Muscle of arm (tissue), 14 donors: ENCODE results near the gene TMEM185B. TPM values are rescaled to one million over a fixed set of nuclear protein-coding genes. Genes with fewer than 3 reads are reported as not detected.
"Not testable (repeated sequence)": the region's sequence is repeated elsewhere in the genome, so short reads cannot be mapped to it uniquely, and the experiment has no call there.

Experiments used
- DNase-seq: peaks from one replicate; pipeline ENCODE4 v3.0.0-alpha.2; 2013
- long read RNA-seq, 11 donors: transcript quantifications; one replicate each; lab custom pipeline, GENCODE V29; 2026
- polyA plus RNA-seq, 12 donors: library from polyadenylated mRNA; unstranded; fragments of 120-200 nt; gene quantifications; one replicate each; pipeline ENCODE4 v1.2.1, GENCODE V29; 2013; ENCODE audit not compliant: insufficient read length in 12 of 12

The TMEM185B gene
- polyA plus RNA-seq, result 10 to 100 TPM in 11 of 12 donors, not detected in 1; 12.6 to 19.0 (median 15.0) TPM
- long read RNA-seq, donor 1, transcript TMEM185B-201 (1 exons, 2,131 nt), result major isoform, 23 of 23 reads
- long read RNA-seq, donor 1, partial matches to known transcripts, result 0 of 23 reads
- long read RNA-seq, donor 1, other reads (novel, unspliced or antisense), result 0 of 23 reads
- long read RNA-seq, donor 2, transcript TMEM185B-201 (1 exons, 2,131 nt), result major isoform, 16 of 16 reads
- long read RNA-seq, donor 2, partial matches to known transcripts, result 0 of 16 reads
- long read RNA-seq, donor 2, other reads (novel, unspliced or antisense), result 0 of 16 reads
- long read RNA-seq, donor 3, transcript TMEM185B-201 (1 exons, 2,131 nt), result major isoform, 11 of 11 reads
- long read RNA-seq, donor 3, partial matches to known transcripts, result 0 of 11 reads
- long read RNA-seq, donor 3, other reads (novel, unspliced or antisense), result 0 of 11 reads
- long read RNA-seq, donor 4, partial matches to known transcripts, result 0 of 4 reads
- long read RNA-seq, donor 4, other reads (novel, unspliced or antisense), result 0 of 4 reads
- long read RNA-seq, donor 5, transcript TMEM185B-201 (1 exons, 2,131 nt), result major isoform, 18 of 18 reads
- long read RNA-seq, donor 5, partial matches to known transcripts, result 0 of 18 reads
- long read RNA-seq, donor 5, other reads (novel, unspliced or antisense), result 0 of 18 reads
- long read RNA-seq, donor 6, transcript TMEM185B-201 (1 exons, 2,131 nt), result major isoform, 6 of 6 reads
- long read RNA-seq, donor 6, partial matches to known transcripts, result 0 of 6 reads
- long read RNA-seq, donor 6, other reads (novel, unspliced or antisense), result 0 of 6 reads
- long read RNA-seq, donor 7, transcript TMEM185B-201 (1 exons, 2,131 nt), result major isoform, 9 of 9 reads
- long read RNA-seq, donor 7, partial matches to known transcripts, result 0 of 9 reads
- long read RNA-seq, donor 7, other reads (novel, unspliced or antisense), result 0 of 9 reads
- long read RNA-seq, donor 8, transcript TMEM185B-201 (1 exons, 2,131 nt), result major isoform, 26 of 26 reads
- long read RNA-seq, donor 8, partial matches to known transcripts, result 0 of 26 reads
- long read RNA-seq, donor 8, other reads (novel, unspliced or antisense), result 0 of 26 reads
- long read RNA-seq, donor 9, transcript TMEM185B-201 (1 exons, 2,131 nt), result major isoform, 11 of 11 reads
- long read RNA-seq, donor 9, partial matches to known transcripts, result 0 of 11 reads
- long read RNA-seq, donor 9, other reads (novel, unspliced or antisense), result 0 of 11 reads
- long read RNA-seq, donor 10, transcript TMEM185B-201 (1 exons, 2,131 nt), result major isoform, 17 of 17 reads
- long read RNA-seq, donor 10, partial matches to known transcripts, result 0 of 17 reads
- long read RNA-seq, donor 10, other reads (novel, unspliced or antisense), result 0 of 17 reads
- long read RNA-seq, donor 11, transcript TMEM185B-201 (1 exons, 2,131 nt), result major isoform, 14 of 14 reads
- long read RNA-seq, donor 11, partial matches to known transcripts, result 0 of 14 reads
- long read RNA-seq, donor 11, other reads (novel, unspliced or antisense), result 0 of 14 reads

DNA sequence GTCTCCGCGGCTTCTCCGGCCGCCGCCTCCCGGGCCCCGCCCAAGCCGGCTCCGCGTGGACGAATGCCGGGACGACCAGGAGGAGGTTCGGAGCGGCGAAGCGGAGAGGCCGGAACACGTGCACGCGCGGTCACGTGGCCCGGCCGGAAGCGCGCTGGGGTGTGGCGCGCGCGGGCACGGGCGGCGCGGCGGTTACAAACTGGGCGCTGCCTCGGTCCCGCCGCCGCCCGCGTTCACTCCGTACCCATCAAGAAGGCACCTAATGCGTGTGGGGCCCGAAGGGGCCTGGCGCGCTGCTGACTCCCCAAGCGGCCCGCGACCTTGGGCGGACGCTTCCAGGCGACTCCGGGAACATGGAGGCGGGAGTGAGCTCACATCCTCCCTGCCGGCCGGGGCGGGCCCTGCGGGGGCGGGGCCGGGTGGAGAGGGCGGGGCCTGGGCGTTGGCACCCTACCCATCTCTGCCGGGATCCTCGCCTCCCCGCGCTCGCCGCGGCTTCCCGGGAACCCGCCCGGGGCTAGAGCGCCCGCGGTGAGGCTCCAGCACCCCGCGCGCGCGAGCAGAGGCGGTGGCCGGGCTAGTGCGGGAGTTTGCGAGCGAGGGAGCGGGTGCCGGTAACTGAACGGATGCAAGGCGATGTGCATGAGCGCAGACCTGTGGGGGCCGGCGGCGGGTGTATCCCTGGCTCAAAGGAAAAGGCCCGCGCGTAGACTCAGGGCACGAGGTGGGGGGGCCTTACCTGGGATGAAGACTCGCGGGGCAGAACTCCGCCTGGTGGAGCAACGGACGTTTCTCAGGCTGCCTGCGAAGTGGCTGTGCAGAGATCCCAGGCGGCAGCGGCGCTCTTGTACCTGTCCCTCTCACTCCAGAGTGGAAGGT lies at the start of gene TMEM185B:
TMEM185B (minus strand) TSS at position 367 of the 879 bp plus-strand sequence. CDS start 424 bp downstream, outside the sequence.
- DNase-seq, result peak; percentile 82

DNA sequence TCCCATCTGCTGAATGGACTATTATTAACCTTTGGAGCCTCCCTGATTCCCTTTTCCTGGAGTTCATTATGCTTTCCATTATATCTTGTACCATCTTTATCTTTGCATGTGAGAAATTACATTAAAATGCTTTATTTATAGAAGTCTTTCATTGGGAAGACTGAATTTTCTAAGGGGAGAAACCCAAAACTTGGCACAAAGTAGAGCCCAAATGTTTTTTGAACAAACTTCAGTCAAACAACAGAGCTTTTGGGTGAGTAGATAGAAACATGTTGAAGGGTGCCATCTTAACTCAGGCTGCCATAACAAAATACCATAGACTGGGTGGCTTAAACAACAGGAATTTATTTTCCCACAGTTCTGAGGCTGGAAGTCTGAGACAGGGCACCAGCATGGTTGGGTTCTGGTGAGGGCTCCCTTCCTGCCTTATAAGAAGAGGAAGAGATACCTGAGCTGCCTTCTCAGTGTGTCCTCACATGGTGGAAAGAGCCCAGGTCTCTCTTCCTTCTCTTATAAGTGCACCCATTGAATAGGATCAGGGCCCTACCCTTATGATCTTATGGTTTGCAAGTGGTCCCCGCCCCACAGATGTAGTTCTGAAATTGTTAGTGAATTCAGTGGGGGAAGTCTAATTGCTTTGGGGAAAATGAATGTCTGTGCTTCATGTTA lies 48.6 kb upstream of the TMEM185B start:
- DNase-seq, result no peak

DNA sequence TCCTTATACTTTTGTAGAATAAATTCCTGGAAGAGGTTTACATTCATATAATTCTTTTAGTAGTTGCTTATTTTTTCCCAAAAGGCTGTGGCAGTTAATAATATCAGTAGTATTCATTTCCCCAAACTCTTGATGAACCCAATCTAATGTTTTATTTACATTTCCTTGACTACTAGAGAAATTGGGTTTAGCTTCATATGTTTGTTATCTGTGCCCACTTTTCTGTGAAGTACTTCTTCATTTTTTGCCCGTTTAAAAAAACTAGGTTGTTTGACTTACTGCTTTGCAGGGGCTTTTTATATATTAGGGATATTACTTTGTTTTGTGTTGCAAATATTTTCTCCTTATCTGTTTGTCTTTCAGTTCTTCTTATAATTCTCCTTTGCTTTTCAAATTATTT lies 46.6 kb upstream of the TMEM185B start:
- no peak for DNase-seq

DNA sequence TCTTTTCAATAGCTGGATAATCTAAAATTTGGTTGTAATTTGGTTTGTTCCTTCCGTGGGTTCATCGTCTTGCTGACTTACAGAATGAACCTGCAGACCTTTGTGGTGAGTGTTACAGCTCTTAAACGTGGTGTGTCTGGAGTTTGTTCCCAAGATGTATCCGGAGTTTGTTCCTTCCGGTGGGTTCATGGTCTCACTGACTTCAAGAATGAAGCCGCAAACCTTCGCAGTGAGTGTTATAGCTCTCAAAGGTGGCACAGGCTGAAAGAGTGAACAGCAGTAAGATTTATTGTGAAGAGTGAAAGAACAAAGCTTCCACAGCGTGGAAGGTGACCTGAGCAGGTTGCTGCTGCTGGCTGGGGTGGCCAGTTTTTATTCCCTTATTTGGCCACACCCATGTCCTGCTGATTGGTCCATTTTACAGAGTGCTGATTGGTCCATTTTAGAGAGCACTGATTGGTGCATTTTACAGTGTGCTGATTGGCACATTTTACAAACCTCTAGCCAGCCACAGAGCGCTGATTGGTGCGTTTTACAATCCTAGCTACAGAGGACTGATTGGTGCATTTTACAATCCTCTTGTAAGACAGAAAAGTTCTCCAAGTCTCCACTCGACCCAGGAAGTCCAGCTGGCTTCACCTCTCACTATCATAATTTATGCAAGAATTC lies 46.0 kb upstream of the TMEM185B start:
- DNase-seq, result no peak

DNA sequence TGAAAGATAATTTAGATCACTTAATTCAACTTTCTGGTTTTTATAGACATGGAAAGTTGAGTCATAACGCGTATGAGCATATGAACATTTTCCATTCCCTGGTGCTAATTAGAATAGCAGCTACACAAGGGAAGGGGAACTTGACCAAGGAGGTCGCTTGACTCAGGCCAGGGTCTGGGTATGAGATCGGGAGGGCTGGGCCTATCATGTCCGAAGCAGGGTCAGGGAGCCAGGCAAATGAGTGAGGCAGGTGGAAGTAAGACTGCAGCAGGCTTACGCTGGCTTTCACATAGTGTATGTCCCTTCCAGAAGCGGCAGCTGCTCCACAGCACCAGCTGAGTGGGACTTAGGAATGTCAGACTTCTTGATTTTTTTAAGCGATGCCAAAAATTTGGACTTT lies 44.1 kb upstream of the TMEM185B start:
- peak; percentile 29 for DNase-seq

DNA sequence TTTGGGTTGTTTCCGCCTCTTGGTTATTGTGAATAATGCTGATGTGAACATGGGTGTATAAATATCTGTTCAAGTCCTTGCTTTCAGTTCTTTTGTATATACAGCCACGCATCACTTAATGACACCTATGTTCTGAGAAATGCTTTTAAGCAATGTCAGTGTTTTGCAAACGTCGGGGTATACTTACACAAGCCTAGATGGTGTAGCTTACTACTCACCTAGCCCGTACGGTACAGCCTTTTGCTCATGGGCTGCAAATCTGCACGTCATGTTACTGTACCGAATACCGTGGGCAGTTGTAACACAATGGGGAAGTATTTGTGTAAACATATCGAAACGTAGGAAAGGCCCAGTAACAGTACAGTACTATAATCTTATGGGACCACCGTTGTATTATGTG lies 41.8 kb upstream of the TMEM185B start:
- no peak for DNase-seq

DNA sequence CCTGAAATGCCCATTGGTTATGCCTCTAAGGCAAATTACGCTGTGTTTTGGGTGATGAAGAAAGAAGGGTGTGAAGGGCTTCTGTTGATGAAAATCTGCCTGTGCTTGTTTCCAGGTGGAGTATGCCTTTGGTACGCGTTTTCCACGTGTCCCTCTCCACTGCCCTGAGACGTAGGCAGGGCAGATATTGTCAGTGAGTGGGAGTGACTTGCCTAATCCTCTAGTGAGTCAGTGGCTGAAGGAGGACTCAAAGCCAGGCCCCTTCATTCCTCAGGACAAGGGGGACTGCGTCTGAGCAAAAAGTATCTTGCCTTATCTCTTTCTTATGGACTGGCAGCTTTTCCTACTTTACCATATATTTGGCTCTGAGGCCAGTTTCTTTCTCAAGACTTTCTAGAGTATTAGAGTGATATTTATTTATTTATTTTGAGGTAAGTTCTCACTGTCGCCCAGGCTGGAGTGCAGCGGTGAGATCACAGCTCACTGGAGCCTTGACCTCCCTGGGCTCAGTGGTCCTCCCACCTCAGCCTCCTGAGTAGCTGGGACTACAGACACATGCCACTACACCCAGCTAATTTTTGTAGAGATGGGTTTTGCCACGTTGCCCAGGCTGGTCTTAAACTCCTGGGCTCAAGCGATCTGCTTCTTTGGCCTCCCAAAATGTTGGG lies 39.7 kb upstream of the TMEM185B start:
- DNase-seq, result no peak

DNA sequence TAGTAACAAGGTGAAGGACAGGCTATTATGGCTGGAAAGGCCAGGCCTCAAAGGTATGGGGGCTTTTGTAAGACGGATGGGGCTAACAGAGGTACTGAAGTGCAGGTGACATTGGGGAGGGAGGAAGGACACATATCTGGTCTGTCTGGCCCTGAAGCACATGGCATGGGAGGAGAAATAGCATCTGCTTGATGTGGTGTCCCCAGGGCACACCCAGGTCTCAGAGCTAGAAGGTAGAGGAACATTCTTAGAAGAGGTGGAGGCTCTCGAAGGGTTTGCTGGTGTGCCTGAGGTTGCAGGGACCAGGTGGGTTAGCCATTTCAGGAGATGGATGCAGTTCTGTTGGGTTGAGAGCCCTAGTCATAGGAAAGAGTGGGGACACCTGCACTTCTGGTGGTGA lies 39.0 kb upstream of the TMEM185B start:
- DNase-seq, result no peak

DNA sequence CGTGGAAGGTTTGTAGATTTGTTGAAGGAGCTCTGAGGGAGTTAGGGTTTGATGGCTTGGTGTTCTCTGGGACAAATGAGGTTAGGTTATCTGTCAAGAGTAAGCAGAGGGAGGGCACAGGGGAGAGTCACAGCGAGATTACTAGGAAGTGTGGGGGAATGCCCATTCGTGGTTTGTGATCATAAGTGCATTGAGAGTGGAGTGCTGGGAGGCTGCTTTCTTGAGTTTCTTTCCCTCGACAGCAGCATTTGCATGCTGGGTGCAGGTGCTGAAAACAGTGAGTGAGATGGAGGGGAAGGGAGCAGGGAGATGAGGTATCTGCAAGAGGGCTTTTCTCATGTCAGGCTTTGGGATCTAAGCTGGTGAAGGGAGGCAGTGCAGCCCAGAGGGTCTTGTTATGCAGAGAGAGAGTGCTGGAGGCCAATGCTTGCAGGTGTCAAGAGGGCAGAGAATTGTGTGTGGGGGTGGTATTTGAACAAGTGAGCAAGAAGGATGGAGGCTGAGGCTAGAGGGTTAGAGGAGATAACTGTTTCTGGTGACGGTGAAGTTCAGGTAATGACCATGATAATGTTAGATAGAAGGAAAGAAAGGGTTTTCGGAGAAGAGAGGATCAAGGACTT lies 38.3 kb upstream of the TMEM185B start:
- no peak for DNase-seq

DNA sequence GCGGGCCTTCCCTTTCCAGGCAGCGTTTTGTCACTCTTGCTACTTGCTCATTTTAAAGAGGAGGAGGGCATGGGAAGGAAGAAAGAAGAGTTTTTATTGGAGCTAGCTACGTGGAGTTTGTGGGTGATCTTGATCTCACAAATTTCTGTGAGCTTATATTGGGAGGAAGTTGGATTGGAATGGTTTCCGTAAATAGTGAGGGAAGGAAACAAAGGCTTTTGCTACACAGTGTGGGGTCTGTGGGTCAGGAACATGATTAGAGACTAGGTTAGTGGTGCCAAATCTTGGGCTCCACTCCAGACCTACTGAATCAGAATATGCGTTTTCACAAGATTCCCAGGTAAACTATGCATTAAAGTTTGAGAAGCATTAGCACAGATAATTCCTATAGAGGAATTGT lies 37.5 kb upstream of the TMEM185B start:
- DNase-seq, result no peak

DNA sequence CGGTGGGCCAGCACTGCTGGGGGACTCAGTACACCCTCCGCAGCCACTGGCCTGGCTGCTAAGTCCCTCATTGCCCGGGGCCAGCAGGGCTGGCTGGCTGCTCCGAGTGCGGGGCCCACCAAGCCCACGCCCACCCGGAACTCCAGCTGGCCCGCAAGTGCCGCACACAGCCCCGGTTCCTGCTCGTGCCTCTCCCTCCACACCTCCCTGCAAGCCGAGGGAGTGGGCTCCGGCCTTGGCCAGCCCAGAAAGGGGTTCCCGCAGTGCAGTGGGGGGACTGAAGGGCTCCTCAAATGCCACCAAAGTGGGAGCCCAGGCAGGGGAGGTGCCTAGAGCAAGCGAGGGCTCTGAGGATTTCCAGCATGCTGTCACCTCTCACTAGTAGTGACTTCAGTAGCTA lies 36.7 kb upstream of the TMEM185B start:
- not testable (repeated sequence) for DNase-seq

DNA sequence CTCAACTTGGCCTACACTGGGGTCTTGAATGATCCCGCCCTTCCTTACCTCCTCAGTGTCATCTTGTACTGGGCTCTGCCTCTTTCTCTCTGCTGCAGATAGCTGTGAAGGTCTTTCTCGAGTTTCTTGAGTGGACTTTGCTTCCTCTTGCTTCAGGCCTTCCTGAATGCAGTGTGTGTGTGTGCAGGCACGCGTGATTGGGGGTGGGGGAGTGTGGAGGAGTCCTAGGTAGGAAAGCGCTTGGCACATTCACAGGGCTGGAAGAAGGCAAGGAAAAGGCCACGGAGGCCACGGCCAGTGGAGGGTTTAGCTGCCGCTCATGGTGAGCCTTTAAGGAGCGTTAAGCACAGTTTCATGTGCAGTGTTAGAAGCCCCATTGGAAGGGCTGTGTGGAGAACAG lies 35.0 kb upstream of the TMEM185B start:
- no peak for DNase-seq

DNA sequence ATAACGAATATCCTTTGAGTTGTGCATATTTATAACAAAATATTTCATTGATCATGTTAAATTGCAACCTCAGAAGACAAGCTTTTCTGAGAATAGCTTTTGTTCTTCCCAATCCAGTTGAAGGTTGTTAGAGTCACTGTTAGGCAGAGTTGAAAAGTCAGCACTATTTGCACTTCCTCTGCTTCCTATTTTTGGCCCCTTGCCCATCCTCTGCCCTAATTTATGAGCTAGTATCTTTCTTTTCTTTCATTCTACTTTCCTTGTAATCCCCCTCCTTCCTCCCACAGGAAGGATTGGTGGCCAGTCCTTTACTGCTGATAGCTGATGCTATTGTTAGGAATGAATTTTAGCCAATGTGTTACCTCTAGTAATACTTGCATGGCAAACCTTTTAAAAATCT lies 34.3 kb upstream of the TMEM185B start:
- no peak for DNase-seq

DNA sequence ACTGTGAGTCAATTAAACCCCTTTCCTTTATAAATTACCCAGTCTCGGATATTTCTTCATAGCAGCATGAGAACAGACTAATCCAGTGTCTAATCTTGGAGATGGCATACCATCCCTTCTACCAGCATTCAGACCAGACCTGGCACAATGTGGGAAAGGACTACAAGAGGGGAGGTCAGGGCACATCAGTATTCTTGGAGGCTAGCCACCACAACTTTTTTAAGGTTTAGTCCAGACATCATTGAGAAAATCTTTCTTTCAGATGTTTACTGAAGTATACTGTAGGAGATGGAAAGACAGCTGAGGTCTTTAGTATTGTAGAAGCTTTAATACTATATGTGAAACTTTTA lies 33.4 kb upstream of the TMEM185B start:
- DNase-seq, result no peak

DNA sequence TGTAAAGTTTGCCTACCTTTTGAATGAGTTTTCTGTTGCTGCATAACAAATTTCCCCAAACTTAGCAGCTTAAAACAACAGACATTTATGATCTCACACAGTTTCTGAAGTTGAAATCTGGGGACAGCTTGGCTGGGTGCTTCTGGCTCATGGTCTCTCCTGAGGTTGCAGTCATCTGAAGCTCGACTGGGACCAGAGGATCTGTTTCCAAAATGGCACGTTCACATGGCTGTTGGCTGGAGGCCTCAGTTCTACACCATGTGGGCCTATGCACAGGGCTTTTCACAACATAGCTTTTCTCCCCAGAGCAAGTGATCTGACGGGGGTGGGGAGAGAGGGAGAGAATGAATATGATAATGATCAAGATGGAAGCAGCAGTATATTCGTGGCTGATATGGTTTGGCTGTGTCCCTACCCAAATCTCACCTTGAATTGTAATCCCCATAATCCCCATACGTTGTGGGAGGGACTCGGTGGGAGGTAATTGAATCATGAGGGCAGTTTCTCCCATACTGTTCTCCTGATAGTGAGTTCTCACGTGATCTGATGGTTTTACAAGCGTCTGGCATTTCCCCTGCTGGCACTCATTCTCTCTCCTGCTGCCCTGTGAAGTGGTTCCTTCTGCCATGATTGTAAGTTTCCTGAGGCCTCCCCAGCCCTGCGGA lies 32.9 kb upstream of the TMEM185B start:
- no peak for DNase-seq

DNA sequence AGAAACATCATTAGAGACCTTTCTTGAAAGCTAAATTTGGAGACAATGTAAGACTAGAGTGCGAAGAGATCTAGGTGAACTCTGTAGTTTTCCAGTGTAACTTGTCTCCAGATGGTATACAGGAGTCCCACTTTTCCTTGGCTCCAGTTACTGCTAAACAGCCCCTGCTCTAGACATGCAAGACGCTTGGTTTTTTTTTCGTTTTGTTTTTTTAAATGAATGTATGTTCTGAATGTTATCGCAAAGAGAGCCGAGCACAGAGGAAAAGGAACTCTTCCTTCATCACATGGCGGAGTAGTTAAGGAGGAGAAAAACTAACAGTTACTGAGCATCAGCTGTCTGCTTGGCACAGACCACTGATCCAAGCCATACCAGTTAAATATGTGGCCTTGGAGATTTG lies 31.9 kb upstream of the TMEM185B start:
- no peak for DNase-seq

DNA sequence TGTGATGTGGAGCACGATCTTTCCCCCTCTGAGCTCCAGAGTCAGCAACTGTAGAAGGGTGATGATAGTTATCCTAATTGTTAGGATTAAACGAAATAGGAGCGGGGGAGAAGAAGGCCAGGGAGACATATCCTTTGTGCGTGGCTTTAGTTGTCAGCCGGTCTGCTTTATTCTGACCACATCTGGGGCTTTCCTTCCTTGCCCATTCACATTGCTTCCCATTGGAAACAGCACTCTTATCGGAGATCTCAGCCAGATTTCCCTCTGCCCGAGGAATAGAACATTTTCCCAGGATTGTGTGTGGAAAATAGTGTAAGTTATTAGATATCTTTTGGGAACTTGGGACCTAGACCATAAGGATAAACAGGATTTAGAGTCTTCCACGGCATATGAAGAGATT lies 31.0 kb upstream of the TMEM185B start:
- no peak for DNase-seq
